HepG2 (cell line): ENCODE data around the gene HAO2. TPM values are rescaled to one million over a fixed set of nuclear protein-coding genes. Genes with fewer than 3 reads are reported as not detected.

Experiments
- ATAC-seq: fragments of 200-7000 bp; cut with Tn5 transposase; 3 replicates; pipeline ENCODE4 v1.9.1; 2020; ENCODE audit warnings: mild to moderate bottlenecking, moderate library complexity
- BruUV-seq: library from RNA; stranded (reverse); fragments of 400-500 nt; replicated peaks from 2 replicates; lab custom pipeline; 2021; lab: Mats Ljungman, UMichigan
- CTCF ChIA-PET: fragments of 300-600 bp; formaldehyde crosslinking; extraction: SDS; loops from one replicate; lab custom pipeline; 2021; ENCODE audit warnings: low total read pairs, inconsistent platforms, low intra/inter-chr PET ratio; lab: Yijun Ruan, JAX
- POLR2A ChIA-PET: fragments of 350-600 bp; sonication (Branson Sonifier 250); formaldehyde crosslinking; loops from one replicate; lab custom pipeline; 2020; ENCODE audit warnings: antibody characterized with exemption, inconsistent platforms; lab: Yijun Ruan, JAX
- DNase-seq: peaks from one replicate; pipeline ENCODE4 v3.0.0-alpha.2; 2015; ENCODE audit warnings: low spot score
- FAIRE-seq: peaks from 3 replicates; lab custom pipeline; 2011; peaks lifted over from hg19 to GRCh38; lab: Jason Lieb, UNC
- H2AFZ ChIP-seq: one replicate; pipeline ENCODE4 v1.6.1; 2011; ENCODE audit warnings: low read length, inconsistent platforms
- H3K27ac ChIP-seq: fragments of 300-600 bp; 3 replicates; pipeline ENCODE4 v1.8.0; 2011; ENCODE audit warnings: mixed run types, mild to moderate bottlenecking, mixed read lengths, low read length, inconsistent platforms; ENCODE audit not compliant: insufficient read depth; ENCODE audit errors: extremely low read length
- H3K27me3 ChIP-seq, 2 experiments: fragments of 200-600 bp in 1 of 2; 2 replicates in 1 of 2; 3 replicates in 1 of 2; pipeline versions ENCODE4 v1.6.0 to v1.8.0; 2011; ENCODE audit warnings: low read length in 2 of 2, mild to moderate bottlenecking in 2 of 2, moderate library complexity in 2 of 2, inconsistent platforms in 1 of 2; ENCODE audit not compliant: insufficient read depth in 2 of 2, control insufficient read depth in 1 of 2
- H3K36me3 ChIP-seq, 2 experiments: fragments of 200-600 bp in 1 of 2; replicated peaks in 1 of 2; 2 replicates in 1 of 2; 3 replicates in 1 of 2; pipeline versions ENCODE4 v1.5.1 to v1.8.0; 2011; ENCODE audit warnings: low read length in 2 of 2, inconsistent platforms in 1 of 2; ENCODE audit not compliant: insufficient read depth in 2 of 2, control insufficient read depth in 1 of 2
- H3K4me1 ChIP-seq: 2 replicates; pipeline ENCODE4 v1.5.1; 2012; ENCODE audit warnings: low read length, inconsistent platforms; ENCODE audit not compliant: insufficient read depth
- H3K4me2 ChIP-seq: 2 replicates; pipeline ENCODE4 v1.6.0; 2011; ENCODE audit warnings: low read depth, low read length, inconsistent platforms
- H3K4me3 ChIP-seq, 3 experiments: fragments of 200-600 bp in 1 of 3; sonication (generic), shearing (Covaris generic) in 1 of 3; replicated peaks in 1 of 3; 2 replicates each; pipeline ENCODE4 v1.5.1; 2011 to 2016; ENCODE audit warnings: low read length in 3 of 3, inconsistent platforms in 2 of 3, low read depth in 2 of 3, mild to moderate bottlenecking in 2 of 3, control low read depth in 1 of 3, mixed read lengths in 1 of 3; ENCODE audit not compliant: insufficient read depth in 1 of 3
- H3K79me2 ChIP-seq: one replicate; pipeline ENCODE4 v1.6.1; 2011; ENCODE audit warnings: low read length, inconsistent platforms; ENCODE audit not compliant: insufficient read depth
- H3K9ac ChIP-seq: 2 replicates; pipeline ENCODE4 v1.6.0; 2011; ENCODE audit warnings: mild to moderate bottlenecking, low read depth, low read length, inconsistent platforms; ENCODE audit not compliant: insufficient read depth
- H3K9me3 ChIP-seq: 2 replicates; pipeline ENCODE4 v1.5.1; 2012; ENCODE audit warnings: mild to moderate bottlenecking, low read length
- H4K20me1 ChIP-seq: 2 replicates; pipeline ENCODE4 v1.6.0; 2011; ENCODE audit warnings: inconsistent platforms, mild to moderate bottlenecking, low read length, moderate library complexity; ENCODE audit not compliant: insufficient read depth
- BRCA1 ChIP-seq: sonication (generic); formaldehyde crosslinking; IDR thresholded peaks from 2 replicates; pipeline ENCODE4 v1.4.0; 2020; ENCODE audit warnings: missing genetic modification reagents
- CHCHD3 ChIP-seq: sonication (generic); formaldehyde crosslinking; IDR thresholded peaks from 2 replicates; pipeline ENCODE4 v1.8.0; 2022; ENCODE audit warnings: mild to moderate bottlenecking, missing genetic modification reagents, moderate library complexity
- FOXP4 ChIP-seq: sonication (generic); formaldehyde crosslinking; IDR thresholded peaks from 2 replicates; pipeline ENCODE4 v1.4.0; 2020; ENCODE audit warnings: missing genetic modification reagents
- GTF3A ChIP-seq: sonication (generic); formaldehyde crosslinking; conservative IDR thresholded peaks from 2 replicates; pipeline ENCODE4 v1.4.0; 2020; ENCODE audit warnings: mild to moderate bottlenecking, missing genetic modification reagents
- HNRNPK ChIP-seq: fragments of 200-400 bp; formaldehyde crosslinking; IDR thresholded peaks from 2 replicates; pipeline ENCODE4 v1.6.1; 2018; ENCODE audit warnings: low read length, low read depth, moderate library complexity, mild to moderate bottlenecking; ENCODE audit not compliant: poor library complexity, severe bottlenecking
- MBD4 ChIP-seq: IDR thresholded peaks from 2 replicates; pipeline ENCODE4 v1.6.1; 2012; ENCODE audit warnings: low read length, inconsistent platforms, borderline replicate concordance
- MTERF4 ChIP-seq: sonication (generic); formaldehyde crosslinking; IDR thresholded peaks from 2 replicates; pipeline ENCODE4 v1.8.0; 2023; ENCODE audit warnings: mild to moderate bottlenecking, missing genetic modification reagents
- POLR2AphosphoS5 ChIP-seq: IDR thresholded peaks from 2 replicates; pipeline ENCODE4 v1.6.1; 2012; ENCODE audit warnings: low read depth, low read length
- RBAK ChIP-seq: sonication (generic); formaldehyde crosslinking; IDR thresholded peaks from 2 replicates; pipeline ENCODE4 v1.5.1; 2020; ENCODE audit warnings: mild to moderate bottlenecking, missing genetic modification reagents
- STAT5B ChIP-seq: sonication (generic); formaldehyde crosslinking; IDR thresholded peaks from 2 replicates; pipeline ENCODE4 v1.4.0; 2020; ENCODE audit warnings: missing genetic modification reagents
- WIZ ChIP-seq: sonication (generic); formaldehyde crosslinking; IDR thresholded peaks from 2 replicates; pipeline ENCODE4 v1.5.1; 2020; ENCODE audit warnings: mild to moderate bottlenecking, missing genetic modification reagents
- YEATS2 ChIP-seq: sonication (generic); formaldehyde crosslinking; IDR thresholded peaks from 2 replicates; pipeline ENCODE4 v1.4.0; 2020; ENCODE audit warnings: missing genetic modification reagents, borderline replicate concordance
- ZBTB10 ChIP-seq: sonication (generic); formaldehyde crosslinking; IDR thresholded peaks from 2 replicates; pipeline ENCODE4 v1.4.0; 2020; ENCODE audit warnings: missing genetic modification reagents, borderline replicate concordance
- ZNF10 ChIP-seq: sonication (generic); formaldehyde crosslinking; IDR thresholded peaks from 2 replicates; pipeline ENCODE4 v1.4.0; 2020; ENCODE audit warnings: mild to moderate bottlenecking, low read depth, missing genetic modification reagents, borderline replicate concordance
- ZNF598 ChIP-seq: sonication (generic); formaldehyde crosslinking; IDR thresholded peaks from 2 replicates; pipeline ENCODE4 v1.5.1; 2020; ENCODE audit warnings: mild to moderate bottlenecking, missing genetic modification reagents, borderline replicate concordance
- ZNF674 ChIP-seq: sonication (generic); formaldehyde crosslinking; IDR thresholded peaks from 2 replicates; pipeline ENCODE4 v1.5.0; 2020; ENCODE audit warnings: low read depth, mild to moderate bottlenecking, missing genetic modification reagents
- WGBS: methylation state at CpG from one replicate; pipeline ENCODE4 v1.1.6; 2017; ENCODE audit warnings: low lambda C conversion rate; 5-methylcytosine and 5-hydroxymethylcytosine counted together
- in situ Hi-C: cut with HindIII; loops from 2 replicates; pipeline ENCODE4 v1.10.0; 2017; ENCODE audit warnings: low pct_unique_long_range_greater_than_20kb; ENCODE audit not compliant: extremely low pct_ligation_motif_present
- intact Hi-C: fragments of 100-400 bp; cut with micrococcal nuclease; formaldehyde crosslinking; loops from one replicate; pipeline ENCODE4 v1.10.0; 2022; ENCODE audit not compliant: unreplicated experiment
- polyA plus RNA-seq, 8 experiments: library from polyadenylated mRNA; depleted of rRNA in 3 of 8; stranded (reverse) in 7 of 8; unstranded in 1 of 8; fragments of >200 nt; fragmentation: Illumina TruSeq in 4 of 8; extraction: Trizol in 4 of 8; gene quantifications; 2 replicates each; pipeline versions ENCODE4 v1.2.1 to v1.2.3, GENCODE V29; 2011 to 2016; ENCODE audit warnings: low read depth in 4 of 8, missing spikeins in 1 of 8, mixed read lengths in 1 of 8; ENCODE audit not compliant: insufficient read depth in 1 of 8
- total RNA-seq, 5 experiments: library from RNA; depleted of rRNA; stranded (reverse); fragments of >200 nt; fragmentation: Illumina TruSeq; extraction: Trizol; gene quantifications; 2 replicates each; pipeline ENCODE4 v1.2.3, GENCODE V29; 2016; ENCODE audit warnings: low read depth in 1 of 5
- TF ChIP-seq, protein P1 (sequence below): sonication (generic); formaldehyde crosslinking; IDR thresholded peaks from 2 replicates; pipeline ENCODE4 v1.5.1; 2020; ENCODE audit warnings: mild to moderate bottlenecking, missing genetic modification reagents, borderline replicate concordance

The HAO2 gene
- total and polyA plus RNA-seq, 2 of the 13 experiments (the other 11 are each of a cell fraction or from before 2014, with no cell fraction given), result 0.05 to 0.09 TPM

- no peak overlapping the region for H3K9ac ChIP-seq
- no peak for DNase-seq
- ChIA-PET POLR2A (no interaction called here), CTCF (no interaction called here)
- TF ChIP-seq HNRNPK (no peak), ZBTB10 (CRISPR knock-in tag) (no peak), RBAK (CRISPR knock-in tag) (no peak), GTF3A (CRISPR knock-in tag) (no peak), STAT5B (CRISPR knock-in tag) (no peak), MTERF4 (CRISPR knock-in tag) (no peak), ZNF674 (CRISPR knock-in tag) (no peak), BRCA1 (no peak), CHCHD3 (CRISPR knock-in tag) (no peak), MBD4 (no peak), FOXP4 (CRISPR knock-in tag) (no peak), ZNF598 (CRISPR knock-in tag) (no peak), ZNF10 (CRISPR knock-in tag) (no peak), YEATS2 (CRISPR knock-in tag) (no peak), POLR2AphosphoS5 (no peak), WIZ (CRISPR knock-in tag) (no peak)
- TF ChIP-seq, protein P1, sequence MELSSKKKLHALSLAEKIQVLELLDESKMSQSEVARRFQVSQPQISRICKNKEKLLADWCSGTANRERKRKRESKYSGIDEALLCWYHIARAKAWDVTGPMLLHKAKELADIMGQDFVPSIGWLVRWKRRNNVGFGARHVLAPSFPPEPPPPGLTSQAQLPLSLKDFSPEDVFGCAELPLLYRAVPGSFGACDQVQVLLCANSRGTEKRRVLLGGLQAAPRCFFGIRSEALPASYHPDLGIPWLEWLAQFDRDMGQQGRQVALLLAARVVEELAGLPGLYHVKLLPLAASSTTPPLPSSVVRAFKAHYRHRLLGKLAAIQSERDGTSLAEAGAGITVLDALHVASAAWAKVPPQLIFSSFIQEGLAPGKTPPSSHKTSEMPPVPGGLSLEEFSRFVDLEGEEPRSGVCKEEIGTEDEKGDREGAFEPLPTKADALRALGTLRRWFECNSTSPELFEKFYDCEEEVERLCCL, result no peak
- H3K79me2 ChIP-seq, result no peaks in the 10 kb centered on the region
- no peak overlapping the region for H2AFZ ChIP-seq
- no peak overlapping the region for H3K4me2 ChIP-seq
- H3K27me3 ChIP-seq, result no peaks in the 10 kb centered on the region
- H3K27ac ChIP-seq, result no peak overlapping the region
- no peaks in the 10 kb centered on the region for H3K9me3 ChIP-seq
- WGBS, result 0% methylated on average over 4 of the region's 4 CpGs
- no TSS peak for BruUV-seq
- peaks cover 21% of the 10 kb centered on the region for H3K4me1 ChIP-seq
- no peaks in the 10 kb centered on the region for H4K20me1 ChIP-seq
- H3K36me3 ChIP-seq, result no peaks in the 10 kb centered on the region
- intact Hi-C loops (no loop called here), in situ Hi-C loops (no loop called here)
- no peak for ATAC-seq
- no peak for FAIRE-seq
- no peak overlapping the region for H3K4me3 ChIP-seq
Observed at GRCh38 chr1:119374208-119374874, 5.8 kb downstream of the HAO2 start.
